Fibroblast of lung (primary cell): ENCODE data around the gene PSAT1.

Experiments used
- EZH2 ChIP-seq: IDR thresholded peaks from 2 replicates; pipeline ENCODE4 v1.5.1; 2012; ENCODE audit warnings: low read length, control low read depth, mild to moderate bottlenecking; ENCODE audit errors: missing control alignments
- TF ChIP-seq, protein P1 (sequence below), 2 donors: IDR thresholded peaks in 1 of 2; conservative IDR thresholded peaks in 1 of 2; 1 replicate in 1 of 2; 2 replicates in 1 of 2; pipeline ENCODE4 v1.5.1; 2011 to 2012; ENCODE audit warnings: low read length in 2 of 2, control low read depth in 1 of 2, inconsistent platforms in 1 of 2, low read depth in 1 of 2, mild to moderate bottlenecking in 1 of 2

- TF ChIP-seq, protein P1, sequence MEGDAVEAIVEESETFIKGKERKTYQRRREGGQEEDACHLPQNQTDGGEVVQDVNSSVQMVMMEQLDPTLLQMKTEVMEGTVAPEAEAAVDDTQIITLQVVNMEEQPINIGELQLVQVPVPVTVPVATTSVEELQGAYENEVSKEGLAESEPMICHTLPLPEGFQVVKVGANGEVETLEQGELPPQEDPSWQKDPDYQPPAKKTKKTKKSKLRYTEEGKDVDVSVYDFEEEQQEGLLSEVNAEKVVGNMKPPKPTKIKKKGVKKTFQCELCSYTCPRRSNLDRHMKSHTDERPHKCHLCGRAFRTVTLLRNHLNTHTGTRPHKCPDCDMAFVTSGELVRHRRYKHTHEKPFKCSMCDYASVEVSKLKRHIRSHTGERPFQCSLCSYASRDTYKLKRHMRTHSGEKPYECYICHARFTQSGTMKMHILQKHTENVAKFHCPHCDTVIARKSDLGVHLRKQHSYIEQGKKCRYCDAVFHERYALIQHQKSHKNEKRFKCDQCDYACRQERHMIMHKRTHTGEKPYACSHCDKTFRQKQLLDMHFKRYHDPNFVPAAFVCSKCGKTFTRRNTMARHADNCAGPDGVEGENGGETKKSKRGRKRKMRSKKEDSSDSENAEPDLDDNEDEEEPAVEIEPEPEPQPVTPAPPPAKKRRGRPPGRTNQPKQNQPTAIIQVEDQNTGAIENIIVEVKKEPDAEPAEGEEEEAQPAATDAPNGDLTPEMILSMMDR (conservative IDR thresholded peaks at IDR 0.05 in 1 of 2, IDR thresholded peaks at IDR 0.05 in 1 of 2; ENCODE audit: low read depth in 1 of 2, low read length in 2 of 2), result no peak
- TF ChIP-seq EZH2, result no peak
Observed at GRCh38 chr9:78272307-78272706, 24.6 kb upstream of the PSAT1 start.
